Measurements from ENCODE around the gene AGK. TPM values are rescaled to one million over a fixed set of nuclear protein-coding genes. Genes with fewer than 3 reads are reported as not detected.

The AGK gene
- total and polyA plus RNA-seq, 2 experiments from 2014 or later = 15.8 to 27.1 TPM

- no peaks in the 10 kb centered on the region for H3K9me2 ChIP-seq (replicated peaks; ENCODE audit: insufficient read depth)
- peak; percentile 40 for DNase-seq (ENCODE audit: low spot score)
- 24% methylated on average over 33 of the region's 36 CpGs for WGBS (ENCODE audit: low lambda C conversion rate, missing lambda C conversion rate)
- no peak overlapping the region for H3K4me3 ChIP-seq
- H3K27ac ChIP-seq = no peak overlapping the region
- H3K79me2 ChIP-seq = no peaks in the 10 kb centered on the region
- H3K36me3 ChIP-seq (replicated peaks; ENCODE audit: insufficient read depth, low read depth) = no peaks in the 10 kb centered on the region
- peaks cover 37% of the 10 kb centered on the region for H3K27me3 ChIP-seq
- H2AFZ ChIP-seq = peak overlapping the region; percentile 45
- TF ChIP-seq EZH2 (IDR thresholded peaks at IDR 0.05; ENCODE audit: borderline replicate concordance) = no peak
- TF ChIP-seq CTCF (IDR thresholded peaks at IDR 0.05; ENCODE audit: poor library complexity) = no peak
- no peak for TF ChIP-seq EZH2phosphoT487 (IDR thresholded peaks at IDR 0.05; ENCODE audit: low read depth, severe bottlenecking, unreplicated experiment)
- no peaks in the 10 kb centered on the region for H4K20me1 ChIP-seq (ENCODE audit: insufficient read depth, poor library complexity, severe bottlenecking)
- H3K4me1 ChIP-seq (ENCODE audit: insufficient read depth) = no peaks in the 10 kb centered on the region
- H3K4me2 ChIP-seq = peak overlapping the region; percentile 78
- no peaks in the 10 kb centered on the region for H3K9me3 ChIP-seq (ENCODE audit: low read depth)
Measured at GRCh38 chr7:141511676-141512396, 39.4 kb upstream of the AGK start.

GRCh38 chr7:141512597-141512996 is 38.6 kb upstream of the AGK start:
- Histone ChIP-seq H3K27me3 (peaks cover 37% of the 10 kb centered on the region), H3K36me3 (replicated peaks; ENCODE audit: insufficient read depth, low read depth) (no peaks in the 10 kb centered on the region), H2AFZ (no peak overlapping the region), H3K27ac (no peak overlapping the region), H3K9me2 (replicated peaks; ENCODE audit: insufficient read depth) (no peaks in the 10 kb centered on the region), H4K20me1 (ENCODE audit: insufficient read depth, poor library complexity, severe bottlenecking) (no peaks in the 10 kb centered on the region), H3K79me2 (no peaks in the 10 kb centered on the region), H3K4me3 (no peak overlapping the region), H3K9me3 (ENCODE audit: low read depth) (no peaks in the 10 kb centered on the region), H3K4me1 (ENCODE audit: insufficient read depth) (no peaks in the 10 kb centered on the region), H3K4me2 (no peak overlapping the region)
- no peak for DNase-seq (ENCODE audit: low spot score)
- TF ChIP-seq CTCF (IDR thresholded peaks at IDR 0.05; ENCODE audit: poor library complexity) (no peak), EZH2 (IDR thresholded peaks at IDR 0.05; ENCODE audit: borderline replicate concordance) (no peak), EZH2phosphoT487 (IDR thresholded peaks at IDR 0.05; ENCODE audit: low read depth, severe bottlenecking, unreplicated experiment) (no peak)
- 86% methylated on average over 2 of the region's 2 CpGs for WGBS (ENCODE audit: low lambda C conversion rate, missing lambda C conversion rate)

DNA sequence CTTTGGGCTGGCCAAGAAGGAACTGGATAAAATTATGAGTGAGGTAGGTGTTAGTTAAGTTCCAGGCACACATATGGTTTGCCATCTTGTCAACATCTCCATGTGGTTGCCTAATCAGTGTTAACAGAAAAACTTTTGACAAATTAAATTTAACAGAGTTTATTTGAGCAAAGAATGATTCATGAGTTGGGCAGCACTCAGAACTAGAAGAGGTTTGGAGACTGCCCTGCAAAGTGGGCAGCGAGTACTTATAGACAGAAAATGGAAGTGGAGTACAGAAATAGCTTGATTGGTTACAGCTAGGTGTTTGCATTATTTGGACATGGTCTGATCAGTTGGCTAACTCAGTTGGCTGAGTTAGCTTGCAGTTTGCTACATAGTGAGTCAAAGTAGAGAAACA is 37.5 kb upstream of the AGK start:
- no peak overlapping the region for H3K4me3 ChIP-seq
- 91% methylated on average over 1 of the region's 1 CpG for whole genome bisulfite sequencing (ENCODE audit: low lambda C conversion rate, missing lambda C conversion rate)
- H3K9me2 ChIP-seq (replicated peaks; ENCODE audit: insufficient read depth) = no peaks in the 10 kb centered on the region
- H3K27ac ChIP-seq = no peak overlapping the region
- H2AFZ ChIP-seq = no peak overlapping the region
- no peaks in the 10 kb centered on the region for H3K9me3 ChIP-seq (ENCODE audit: low read depth)
- no peaks in the 10 kb centered on the region for H4K20me1 ChIP-seq (ENCODE audit: insufficient read depth, poor library complexity, severe bottlenecking)
- TF ChIP-seq CTCF (IDR thresholded peaks at IDR 0.05; ENCODE audit: poor library complexity) (no peak), EZH2 (IDR thresholded peaks at IDR 0.05; ENCODE audit: borderline replicate concordance) (no peak), EZH2phosphoT487 (IDR thresholded peaks at IDR 0.05; ENCODE audit: low read depth, severe bottlenecking, unreplicated experiment) (no peak)
- H3K79me2 ChIP-seq = no peaks in the 10 kb centered on the region
- no peaks in the 10 kb centered on the region for H3K4me1 ChIP-seq (ENCODE audit: insufficient read depth)
- DNase-seq (ENCODE audit: low spot score) = no peak
- H3K4me2 ChIP-seq = no peak overlapping the region
- no peaks in the 10 kb centered on the region for H3K36me3 ChIP-seq (replicated peaks; ENCODE audit: insufficient read depth, low read depth)
- H3K27me3 ChIP-seq = peaks cover 37% of the 10 kb centered on the region
